MM.1S (cell line): ENCODE data around the gene CTRB1.

Source experiments
- DNase-seq: peaks from one replicate; pipeline ENCODE4 v3.0.0-alpha.2; 2015
- H2AFZ ChIP-seq: fragments of 300-600 bp; sonication (generic); 2 replicates; pipeline ENCODE4 v1.6.0; 2016; ENCODE audit warnings: antibody characterized with exemption, low read length
- H3F3A ChIP-seq: fragments of 300-600 bp; sonication (generic); 2 replicates; pipeline ENCODE4 v1.6.1; 2016; ENCODE audit warnings: mild to moderate bottlenecking, antibody characterized with exemption, low read length, moderate library complexity, mixed read lengths; ENCODE audit not compliant: insufficient read depth
- H3K27ac ChIP-seq: fragments of 300-600 bp; sonication (generic); 2 replicates; pipeline ENCODE4 v1.5.1; 2016; ENCODE audit warnings: mild to moderate bottlenecking, low read length
- H3K27me3 ChIP-seq: fragments of 300-600 bp; sonication (generic); replicated peaks from 2 replicates; pipeline ENCODE4 v1.6.0; 2016; ENCODE audit warnings: low read length; ENCODE audit not compliant: insufficient read depth
- H3K36me3 ChIP-seq: fragments of 300-600 bp; sonication (generic); replicated peaks from 2 replicates; pipeline ENCODE4 v1.6.1; 2016; ENCODE audit warnings: mild to moderate bottlenecking, low read length, mixed read lengths; ENCODE audit not compliant: insufficient read depth
- H3K4me1 ChIP-seq: fragments of 300-600 bp; sonication (generic); 2 replicates; pipeline ENCODE4 v1.6.1; 2016; ENCODE audit warnings: low read length, mixed read lengths
- H3K4me2 ChIP-seq: fragments of 300-600 bp; sonication (generic); 2 replicates; pipeline ENCODE4 v1.6.0; 2016; ENCODE audit warnings: low read depth, low read length
- H3K4me3 ChIP-seq: fragments of 300-600 bp; sonication (generic); 2 replicates; pipeline ENCODE4 v1.5.1; 2016; ENCODE audit warnings: low read length, mixed read lengths
- H3K79me2 ChIP-seq: fragments of 300-600 bp; sonication (generic); 2 replicates; pipeline ENCODE4 v1.6.1; 2016; ENCODE audit warnings: mixed run types, low read length, mixed read lengths
- H3K9ac ChIP-seq: fragments of 300-600 bp; sonication (generic); 2 replicates; pipeline ENCODE4 v1.6.1; 2016; ENCODE audit warnings: low read length, mixed read lengths
- H3K9me2 ChIP-seq: fragments of 300-600 bp; sonication (generic); replicated peaks from 2 replicates; pipeline ENCODE4 v1.6.1; 2016; ENCODE audit warnings: mild to moderate bottlenecking, low read length, mixed read lengths; ENCODE audit not compliant: insufficient read depth
- H3K9me3 ChIP-seq: fragments of 300-600 bp; sonication (generic); replicated peaks from 2 replicates; pipeline ENCODE4 v1.6.1; 2016; ENCODE audit warnings: mild to moderate bottlenecking, low read length, mixed read lengths; ENCODE audit not compliant: insufficient read depth
- H4K20me1 ChIP-seq: fragments of 300-600 bp; sonication (generic); 2 replicates; pipeline ENCODE4 v1.6.1; 2016; ENCODE audit warnings: mild to moderate bottlenecking, low read length, moderate library complexity, mixed read lengths; ENCODE audit not compliant: insufficient read depth
- CTCF ChIP-seq: fragments of 300-600 bp; sonication (generic); IDR thresholded peaks from 2 replicates; pipeline ENCODE4 v1.5.1; 2016; ENCODE audit warnings: antibody characterized with exemption, low read length, mixed read lengths
- EZH2 ChIP-seq: fragments of 300-600 bp; sonication (generic); optimal IDR thresholded peaks from 2 replicates; pipeline ENCODE3; 2017; ENCODE audit warnings: low read depth, mild to moderate bottlenecking, antibody characterized with exemption, low read length, mixed read lengths
- EZH2phosphoT487 ChIP-seq: fragments of 300-600 bp; sonication (generic); IDR thresholded peaks from 2 replicates; pipeline ENCODE4 v1.6.1; 2018; ENCODE audit warnings: antibody characterized with exemption, low read length

Gene CTRB1

GRCh38 chr16:75181630-75182029 lies 37.2 kb upstream of the CTRB1 start:
- Histone ChIP-seq H3K9ac (no peak overlapping the region), H3K4me3 (no peak overlapping the region), H3F3A (no peaks in the 10 kb centered on the region), H3K4me1 (no peaks in the 10 kb centered on the region), H2AFZ (no peak overlapping the region), H4K20me1 (no peaks in the 10 kb centered on the region), H3K9me3 (no peaks in the 10 kb centered on the region), H3K4me2 (no peak overlapping the region), H3K27me3 (no peaks in the 10 kb centered on the region), H3K79me2 (no peaks in the 10 kb centered on the region), H3K9me2 (no peaks in the 10 kb centered on the region), H3K36me3 (no peaks in the 10 kb centered on the region), H3K27ac (no peak overlapping the region)
- TF ChIP-seq EZH2 (no peak), EZH2phosphoT487 (no peak), CTCF (no peak)
- DNase-seq: no peak

GRCh38 chr16:75188832-75189477 lies 29.8 kb upstream of the CTRB1 start:
- no peak for TF ChIP-seq EZH2phosphoT487
- TF ChIP-seq EZH2: no peak
- no peak for TF ChIP-seq CTCF
- no peak for DNase-seq
- H3K9me3 ChIP-seq: no peaks in the 10 kb centered on the region

GRCh38 chr16:75189638-75190245 lies 29.0 kb upstream of the CTRB1 start:
- H4K20me1 ChIP-seq: no peaks in the 10 kb centered on the region
- no peak overlapping the region for H3K9ac ChIP-seq
- H3K27me3 ChIP-seq: no peaks in the 10 kb centered on the region
- H2AFZ ChIP-seq: no peak overlapping the region
- TF ChIP-seq EZH2 (no peak), CTCF (no peak), EZH2phosphoT487 (no peak)
- H3K27ac ChIP-seq: no peak overlapping the region
- DNase-seq: no peak
- no peaks in the 10 kb centered on the region for H3K4me1 ChIP-seq
- no peaks in the 10 kb centered on the region for H3K79me2 ChIP-seq
- no peak overlapping the region for H3K4me2 ChIP-seq
- no peaks in the 10 kb centered on the region for H3K9me2 ChIP-seq
- no peaks in the 10 kb centered on the region for H3F3A ChIP-seq
- H3K4me3 ChIP-seq: no peak overlapping the region
- no peaks in the 10 kb centered on the region for H3K9me3 ChIP-seq
- H3K36me3 ChIP-seq: no peaks in the 10 kb centered on the region

More at GRCh38 chr16:75188832-75189477, 29.8 kb upstream of the CTRB1 start:
- Histone ChIP-seq H3K9me2 (no peaks in the 10 kb centered on the region), H3K9ac (no peak overlapping the region), H3K79me2 (no peaks in the 10 kb centered on the region), H3K4me2 (no peak overlapping the region), H3K27ac (no peak overlapping the region), H3K36me3 (no peaks in the 10 kb centered on the region), H4K20me1 (no peaks in the 10 kb centered on the region), H3F3A (no peaks in the 10 kb centered on the region), H3K27me3 (no peaks in the 10 kb centered on the region), H2AFZ (no peak overlapping the region), H3K4me1 (no peaks in the 10 kb centered on the region), H3K4me3 (no peak overlapping the region)
